Pancreas (tissue), 10 donors: Measurements from ENCODE around the gene SEMA5A. TPM values are rescaled to one million over a fixed set of nuclear protein-coding genes. Genes with fewer than 3 reads are reported as not detected.

ENCODE experiments used
- ATAC-seq, 4 donors: fragments of 200-7000 bp; cut with Tn5 transposase; one replicate each; pipeline versions ENCODE4 v1.8.0 to v1.9.1; 2020; ENCODE audit warnings: mild to moderate bottlenecking in 4 of 4, moderate library complexity in 4 of 4
- DNase-seq, 6 donors: peaks; one replicate each; pipeline ENCODE4 v3.0.0-alpha.2; 2020
- FAIRE-seq: peaks from 2 replicates; lab custom pipeline; 2012; peaks lifted over from hg19 to GRCh38; lab: Jason Lieb, UNC
- H3K27ac ChIP-seq, 4 donors: fragments of 200-600 bp; sonication (generic); 1 replicate in 3 of 4; 2 replicates in 1 of 4; pipeline versions ENCODE4 v1.5.0 to v1.8.0; 2020
- H3K27me3 ChIP-seq, 4 donors: fragments of 200-600 bp; one replicate each; pipeline ENCODE4 v1.8.0; 2021
- H3K36me3 ChIP-seq, 3 donors: fragments of 200-600 bp; sonication (generic) in 1 of 3; one replicate each; pipeline versions ENCODE4 v1.5.0 to v1.8.0; 2020 to 2021
- H3K4me1 ChIP-seq, 3 donors: fragments of 200-600 bp; one replicate each; pipeline ENCODE4 v1.8.0; 2021
- H3K4me3 ChIP-seq, 4 donors: fragments of 200-600 bp; sonication (generic) in 2 of 4; one replicate each; pipeline versions ENCODE4 v1.5.0 to v1.8.0; 2020 to 2021
- H3K9me3 ChIP-seq, 4 donors: fragments of 200-600 bp; one replicate each; pipeline ENCODE4 v1.8.0; 2021
- CTCF ChIP-seq, 4 donors: fragments of 200-600 bp; sonication (generic) in 3 of 4; IDR thresholded peaks; one replicate each; pipeline versions ENCODE4 v1.5.0 to v1.8.0; 2021; ENCODE audit warnings: antibody characterized with exemption in 4 of 4
- WGBS, 2 donors: extraction: QIAGEN DNeasy Blood & Tissue Kit; methylation state at CpG; one replicate each; pipeline ENCODE4 v1.1.7; 2013; 5-methylcytosine and 5-hydroxymethylcytosine counted together
- intact Hi-C, 3 donors: fragments of 100-400 bp; cut with DNase I; formaldehyde crosslinking; loops; one replicate each; pipeline versions ENCODE4 v1.11.1 to v1.14.2; 2022
- polyA plus RNA-seq, 2 donors: library from polyadenylated mRNA; stranded (reverse); fragments of 200-250 nt; gene quantifications; one replicate each; pipeline ENCODE4 v1.2.3, GENCODE V29; 2013
- total RNA-seq, 6 donors: library from RNA; stranded (reverse); fragmentation: NEBNext Ultra II Directional in 4 of 6; extraction: Animal tissue kit (Norgen Biotek cat#: 25700) in 4 of 6; gene quantifications; one replicate each; pipeline versions ENCODE4 v1.2.1 to v1.2.4, GENCODE V29; 2021 to 2023
- donor health status: healthy with polysubstance abuse.
- donor health status: DM: no; HTN: no; CAD: no; lungs with moderate emphysema.
- donor health status: DM: no; HTN: no; CAD: no.
- donor health status: control.
- donor health status: control.
- donor health status: Bipolar disorder and iron deficiency.
- donor health status: DM: yes; HTN: yes; CAD: no.
- donor health status: DM: no; HTN: no; CAD: no.
- donor health status: DM: no; HTN: no; CAD: no.
- donor health status: DM: yes; HTN: yes; CAD: no.

The SEMA5A gene
- total and polyA plus RNA-seq, 8 donors, result 0.91 to 14.0 (median 6.4) TPM

- H3K27ac ChIP-seq, result no peak overlapping the region
- FAIRE-seq, result no peak
- H3K4me1 ChIP-seq, result no peaks in the 10 kb centered on the region
- no peaks in the 10 kb centered on the region for H3K9me3 ChIP-seq
- H3K36me3 ChIP-seq, result no peaks in the 10 kb centered on the region
- H3K27me3 ChIP-seq, result no peaks in the 10 kb centered on the region
- ATAC-seq, result no peak
- DNase-seq, result no peak
- 70 to 72% methylated on average over 4 of the region's 4 CpGs for WGBS, 2 donors
- no peak overlapping the region for H3K4me3 ChIP-seq
- intact Hi-C loops, result no loop called here
- no peak for TF ChIP-seq CTCF (IDR thresholded peaks at IDR 0.05)
Measured at GRCh38 chr5:9072701-9073100, 473.2 kb downstream of the SEMA5A start.

GRCh38 chr5:9071524-9071923 is 474.4 kb downstream of the SEMA5A start:
- no peak for ATAC-seq

GRCh38 chr5:9071074-9071473 is 474.8 kb downstream of the SEMA5A start:
- H3K27ac ChIP-seq, result no peak overlapping the region
- H3K9me3 ChIP-seq, result no peaks in the 10 kb centered on the region
- H3K4me3 ChIP-seq, result no peak overlapping the region
- ATAC-seq, result no peak
- no peaks in the 10 kb centered on the region for H3K4me1 ChIP-seq
- H3K36me3 ChIP-seq, result no peaks in the 10 kb centered on the region
- intact Hi-C loops, result no loop called here
- FAIRE-seq, result no peak
- H3K27me3 ChIP-seq, result no peaks in the 10 kb centered on the region
- no peak for DNase-seq
- WGBS, 2 donors, result 67 to 68% methylated on average over 3 of the region's 3 CpGs
- TF ChIP-seq CTCF (IDR thresholded peaks at IDR 0.05), result no peak

More at GRCh38 chr5:9071524-9071923, 474.4 kb downstream of the SEMA5A start:
- intact Hi-C loops, result no loop called here
- Histone ChIP-seq H3K4me3 (no peak overlapping the region), H3K4me1 (no peaks in the 10 kb centered on the region), H3K27ac (no peak overlapping the region), H3K27me3 (no peaks in the 10 kb centered on the region), H3K36me3 (no peaks in the 10 kb centered on the region), H3K9me3 (no peaks in the 10 kb centered on the region)
- DNase-seq (no peak), FAIRE-seq (no peak)
- no peak for TF ChIP-seq CTCF (IDR thresholded peaks at IDR 0.05)

- intact Hi-C loops, result no loop called here
- Histone ChIP-seq H3K4me1 (no peaks in the 10 kb centered on the region), H3K27me3 (no peaks in the 10 kb centered on the region), H3K4me3 (no peak overlapping the region), H3K9me3 (no peaks in the 10 kb centered on the region), H3K27ac (no peak overlapping the region), H3K36me3 (no peaks in the 10 kb centered on the region)
- 95 to 97% methylated on average over 6 of the region's 6 CpGs for WGBS, 2 donors
- FAIRE-seq, result no peak
- no peak for DNase-seq
- TF ChIP-seq CTCF (IDR thresholded peaks at IDR 0.05), result no peak
- no peak for ATAC-seq
Measured at GRCh38 chr5:9069650-9070049, 476.2 kb downstream of the SEMA5A start.

GRCh38 chr5:9067154-9067553 is 478.7 kb downstream of the SEMA5A start:
- ATAC-seq, result no peak
- Histone ChIP-seq H3K9me3 (no peaks in the 10 kb centered on the region), H3K27ac (no peak overlapping the region), H3K27me3 (no peaks in the 10 kb centered on the region), H3K4me1 (no peaks in the 10 kb centered on the region), H3K4me3 (no peak overlapping the region), H3K36me3 (peaks cover 0 to under 1% (median 0%) of the 10 kb centered on the region in 3 donors)
- FAIRE-seq, result no peak
- WGBS, 2 donors, result 70 to 71% methylated on average over 2 of the region's 2 CpGs
- intact Hi-C loops, result no loop called here
- no peak for DNase-seq
- no peak for TF ChIP-seq CTCF (IDR thresholded peaks at IDR 0.05)
